GM23338 (cell line): ENCODE data around the gene PELI3. TPM values are rescaled to one million over a fixed set of nuclear protein-coding genes. Genes with fewer than 3 reads are reported as not detected.

Source experiments
- ATAC-seq: fragments of 200-7000 bp; cut with Tn5 transposase; 3 replicates; pipeline ENCODE4 v1.9.1; 2020
- DNase-seq: peaks from one replicate; pipeline ENCODE4 v3.0.0-alpha.2; 2015; ENCODE audit warnings: low spot score
- H2AFZ ChIP-seq: fragments of 200-600 bp; sonication (generic); 2 replicates; pipeline ENCODE4 v1.8.0; 2016; ENCODE audit warnings: antibody characterized with exemption, mild to moderate bottlenecking, moderate library complexity
- H3F3A ChIP-seq: fragments of 200-600 bp; sonication (generic); replicated peaks from 2 replicates; pipeline ENCODE4 v1.8.0; 2017; ENCODE audit warnings: antibody characterized with exemption, mixed run types, low read depth
- H3K27ac ChIP-seq: fragments of 200-600 bp; sonication (generic); 2 replicates; pipeline ENCODE4 v1.6.1; 2016; ENCODE audit warnings: low read depth
- H3K27me3 ChIP-seq: fragments of 200-600 bp; sonication (generic); 2 replicates; pipeline ENCODE4 v1.8.0; 2016; ENCODE audit warnings: mild to moderate bottlenecking, mixed run types, moderate library complexity; ENCODE audit not compliant: insufficient read depth
- H3K36me3 ChIP-seq: fragments of 200-600 bp; sonication (generic); 2 replicates; pipeline ENCODE4 v1.8.0; 2016; ENCODE audit warnings: mild to moderate bottlenecking; ENCODE audit not compliant: insufficient read depth
- H3K4me1 ChIP-seq: fragments of 200-600 bp; sonication (generic); 2 replicates; pipeline ENCODE4 v1.8.0; 2016; ENCODE audit warnings: mild to moderate bottlenecking, moderate library complexity; ENCODE audit not compliant: insufficient read depth
- H3K4me2 ChIP-seq: fragments of 200-600 bp; sonication (generic); 2 replicates; pipeline ENCODE4 v1.7.1; 2017; ENCODE audit warnings: mixed run types
- H3K4me3 ChIP-seq: fragments of 200-600 bp; sonication (generic); 2 replicates; pipeline ENCODE4 v1.6.1; 2016; ENCODE audit warnings: mixed run types
- H3K79me2 ChIP-seq: fragments of 200-600 bp; sonication (generic); replicated peaks from 2 replicates; pipeline ENCODE4 v1.8.0; 2017; ENCODE audit warnings: mild to moderate bottlenecking; ENCODE audit not compliant: insufficient read depth
- H3K9me2 ChIP-seq: fragments of 200-600 bp; sonication (generic); 2 replicates; pipeline ENCODE4 v1.8.0; 2017; ENCODE audit not compliant: insufficient read depth
- H4K20me1 ChIP-seq: fragments of 200-600 bp; sonication (generic); replicated peaks from 2 replicates; pipeline ENCODE4 v1.8.0; 2017; ENCODE audit warnings: mild to moderate bottlenecking; ENCODE audit not compliant: insufficient read depth
- H3K27ac Mint-ChIP-seq: 2 replicates; pipeline ENCODE4 v1.8.0; 2020; ENCODE audit warnings: inconsistent platforms, mild to moderate bottlenecking, moderate library complexity, mixed read lengths
- H3K27me3 Mint-ChIP-seq: 3 replicates; pipeline ENCODE4 v1.8.0; 2022; ENCODE audit warnings: low read depth, mild to moderate bottlenecking, moderate library complexity, mixed read lengths, inconsistent platforms; ENCODE audit not compliant: insufficient read depth, poor library complexity
- H3K36me3 Mint-ChIP-seq: 3 replicates; pipeline ENCODE4 v1.8.0; 2021; ENCODE audit warnings: low read depth, mild to moderate bottlenecking, inconsistent platforms, moderate library complexity, mixed read lengths
- H3K4me1 Mint-ChIP-seq: 3 replicates; pipeline ENCODE4 v1.8.0; 2020; ENCODE audit warnings: mild to moderate bottlenecking, inconsistent platforms, mixed read lengths
- H3K4me3 Mint-ChIP-seq: 3 replicates; pipeline ENCODE4 v1.8.0; 2021; ENCODE audit warnings: moderate library complexity, mild to moderate bottlenecking, inconsistent platforms, mixed read lengths
- H3K9me3 Mint-ChIP-seq: 3 replicates; pipeline ENCODE4 v1.8.0; 2020; ENCODE audit warnings: moderate library complexity, mild to moderate bottlenecking, inconsistent platforms, mixed read lengths
- EZH2 ChIP-seq: fragments of 200-600 bp; sonication (generic); IDR thresholded peaks from one replicate; pipeline ENCODE4 v1.8.0; 2017; ENCODE audit warnings: antibody characterized with exemption, mild to moderate bottlenecking, low read depth; ENCODE audit not compliant: unreplicated experiment
- REST ChIP-seq: IDR thresholded peaks from one replicate; pipeline ENCODE4 v1.6.1; 2018; ENCODE audit warnings: antibody characterized with exemption; ENCODE audit not compliant: unreplicated experiment
- STAT1 ChIP-seq: IDR thresholded peaks from one replicate; pipeline ENCODE4 v1.6.1; 2016; ENCODE audit warnings: antibody characterized with exemption; ENCODE audit not compliant: unreplicated experiment
- ZNF462 ChIP-seq: fragments of 250-450 bp; sonication (Bioruptor Pico); IDR thresholded peaks from 2 replicates; pipeline ENCODE4 v1.5.0; 2020; ENCODE audit warnings: mild to moderate bottlenecking, moderate library complexity
- polyA plus RNA-seq: library from polyadenylated mRNA; unstranded; fragments of >200 nt; fragmentation: Nextera tagmentation; extraction: Ambion mirVana; gene quantifications from 2 replicates; pipeline ENCODE4 v1.2.1, GENCODE V29; 2016
- total RNA-seq: library from RNA; depleted of rRNA; stranded (reverse); fragments of >200 nt; shearing (Covaris generic); gene quantifications from 2 replicates; pipeline ENCODE4 v1.2.3, GENCODE V29; 2014
- TF ChIP-seq, protein P1 (sequence below), 2 experiments: fragments of 200-600 bp in 1 of 2; sonication (generic) in 1 of 2; conservative IDR thresholded peaks; 2 replicates each; pipeline versions ENCODE4 v1.5.1 to v1.6.1; 2016 to 2017; ENCODE audit warnings: antibody characterized with exemption in 2 of 2, low read depth in 2 of 2, mild to moderate bottlenecking in 2 of 2, moderate library complexity in 1 of 2

The PELI3 gene
- total and polyA plus RNA-seq, 2 experiments from 2014 or later, result 2.8 to 9.1 TPM

DNA sequence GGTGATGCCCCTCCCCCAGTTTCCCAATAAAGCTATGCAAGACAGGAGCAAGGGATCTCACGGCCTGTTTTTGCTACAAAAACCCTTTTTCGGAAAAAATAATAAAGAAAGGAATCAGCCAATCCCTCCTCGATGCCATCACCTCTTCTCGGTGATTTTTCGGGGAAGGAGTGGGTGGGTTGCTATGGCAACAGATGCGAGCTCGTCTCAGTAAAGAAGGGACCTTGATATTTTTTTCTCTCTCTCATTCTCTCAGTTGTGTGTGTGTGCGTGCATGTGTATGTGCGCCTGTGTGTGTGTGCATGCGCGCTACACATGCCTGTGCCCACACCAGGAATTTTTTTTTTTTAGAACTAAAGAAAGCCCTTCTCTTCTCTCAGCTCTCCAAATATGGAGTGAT lies 49.7 kb upstream of the PELI3 start:
- no peak overlapping the region for H3K4me3 ChIP-seq
- H3K4me1 ChIP-seq, result peaks cover 60% of the 10 kb centered on the region
- peaks cover 31% of the 10 kb centered on the region for H3F3A ChIP-seq
- Mint-ChIP-seq H3K4me3 (no peak overlapping the region), H3K36me3 (peaks cover 2% of the 10 kb centered on the region; the same call in 1 of the 3 replicates), H3K9me3 (no peaks in the 10 kb centered on the region; the same call in 1 of the 3 replicates), H3K27me3 (peaks cover 41% of the 10 kb centered on the region), H3K27ac (no peak overlapping the region), H3K4me1 (peaks cover 66% of the 10 kb centered on the region)
- no peaks in the 10 kb centered on the region for H3K79me2 ChIP-seq
- H2AFZ ChIP-seq, result no peak overlapping the region
- TF ChIP-seq ZNF462 (CRISPR knock-in tag) (no peak), REST (no peak), STAT1 (no peak), EZH2 (no peak)
- TF ChIP-seq, protein P1, sequence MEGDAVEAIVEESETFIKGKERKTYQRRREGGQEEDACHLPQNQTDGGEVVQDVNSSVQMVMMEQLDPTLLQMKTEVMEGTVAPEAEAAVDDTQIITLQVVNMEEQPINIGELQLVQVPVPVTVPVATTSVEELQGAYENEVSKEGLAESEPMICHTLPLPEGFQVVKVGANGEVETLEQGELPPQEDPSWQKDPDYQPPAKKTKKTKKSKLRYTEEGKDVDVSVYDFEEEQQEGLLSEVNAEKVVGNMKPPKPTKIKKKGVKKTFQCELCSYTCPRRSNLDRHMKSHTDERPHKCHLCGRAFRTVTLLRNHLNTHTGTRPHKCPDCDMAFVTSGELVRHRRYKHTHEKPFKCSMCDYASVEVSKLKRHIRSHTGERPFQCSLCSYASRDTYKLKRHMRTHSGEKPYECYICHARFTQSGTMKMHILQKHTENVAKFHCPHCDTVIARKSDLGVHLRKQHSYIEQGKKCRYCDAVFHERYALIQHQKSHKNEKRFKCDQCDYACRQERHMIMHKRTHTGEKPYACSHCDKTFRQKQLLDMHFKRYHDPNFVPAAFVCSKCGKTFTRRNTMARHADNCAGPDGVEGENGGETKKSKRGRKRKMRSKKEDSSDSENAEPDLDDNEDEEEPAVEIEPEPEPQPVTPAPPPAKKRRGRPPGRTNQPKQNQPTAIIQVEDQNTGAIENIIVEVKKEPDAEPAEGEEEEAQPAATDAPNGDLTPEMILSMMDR (conservative IDR thresholded peaks at IDR 0.05; ENCODE audit: low read depth in 2 of 2), result no peak
- no peaks in the 10 kb centered on the region for H3K9me2 ChIP-seq
- no peak overlapping the region for H3K4me2 ChIP-seq
- H3K27ac ChIP-seq, result peak overlapping the region; percentile 59; the same call in 1 of the 2 replicates
- H3K36me3 ChIP-seq, result no peaks in the 10 kb centered on the region
- H4K20me1 ChIP-seq, result peaks cover 6% of the 10 kb centered on the region; the same call in 1 of the 2 replicates
- peaks cover 28% of the 10 kb centered on the region for H3K27me3 ChIP-seq
- DNase-seq (peak; percentile 61), ATAC-seq (no peak)
